KBM-7 (cell line): Measurements from ENCODE around the gene FAM227B.

Experiments
- DNase-seq: peaks from one replicate; pipeline ENCODE4 v3.0.0-alpha.2; 2015
- in situ Hi-C: fragments of 300-500 bp; cut with MboI; formaldehyde crosslinking; loops from 2 replicates; pipeline ENCODE4 v1.14.3; 2020; ENCODE audit warnings: low sequenced_read_pairs, low pct_unique_long_range_greater_than_20kb, mixed read lengths

The FAM227B gene

GRCh38 chr15:49462232-49462844 lies 158.3 kb downstream of the FAM227B start:
- in situ Hi-C loops: no loop called here
- DNase-seq: peak; percentile 44

GRCh38 chr15:49460411-49460941 lies 160.1 kb downstream of the FAM227B start:
- in situ Hi-C loops: no loop called here
- no peak for DNase-seq

- in situ Hi-C loops: no loop called here
- no peak for DNase-seq
Measured at GRCh38 chr15:49458145-49458544, 162.5 kb downstream of the FAM227B start.

- in situ Hi-C loops: no loop called here
Measured at GRCh38 chr15:49456166-49456565, 164.5 kb downstream of the FAM227B start.

DNA sequence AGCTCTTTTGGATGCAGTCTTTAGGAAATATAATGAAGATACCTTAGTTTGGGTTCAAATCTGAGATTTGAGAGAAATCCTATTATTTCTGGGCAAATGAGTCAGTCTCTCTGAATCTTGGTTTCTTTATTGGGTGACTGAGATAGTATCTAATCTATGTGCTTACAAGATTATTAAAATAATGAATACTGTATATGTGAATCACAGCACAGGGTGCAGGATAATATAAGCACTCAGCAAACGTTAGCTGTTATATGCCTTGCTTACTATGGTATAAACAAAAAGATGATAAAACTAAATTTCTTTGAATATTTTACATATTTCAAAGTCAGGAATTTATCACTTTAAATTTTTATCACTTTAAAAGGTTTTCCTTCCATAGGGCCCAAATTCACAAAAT lies 168.0 kb downstream of the FAM227B start:
- in situ Hi-C loops: no loop called here
- no peak for DNase-seq

More at GRCh38 chr15:49456166-49456565, 164.5 kb downstream of the FAM227B start:
- no peak for DNase-seq

DNA sequence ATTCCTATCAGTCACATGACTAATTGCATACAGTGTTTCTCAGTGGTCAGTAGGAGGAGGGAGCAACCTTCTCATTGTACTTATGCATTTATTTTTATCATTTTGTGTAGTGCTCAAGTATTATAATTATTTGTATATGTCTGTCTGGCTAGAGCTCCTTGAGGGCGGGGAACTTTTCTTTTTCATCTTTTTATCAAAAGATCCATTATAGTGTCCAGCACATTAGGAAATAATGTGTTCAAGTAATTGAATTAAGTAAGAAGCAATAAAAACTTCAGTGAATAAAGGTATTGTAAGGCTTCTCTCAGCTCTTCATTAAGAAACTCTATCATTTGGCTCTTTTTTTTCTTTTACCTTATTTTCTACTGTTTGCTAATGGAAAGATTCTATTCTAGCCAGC lies 178.8 kb downstream of the FAM227B start:
- in situ Hi-C loops: no loop called here
- no peak for DNase-seq

DNA sequence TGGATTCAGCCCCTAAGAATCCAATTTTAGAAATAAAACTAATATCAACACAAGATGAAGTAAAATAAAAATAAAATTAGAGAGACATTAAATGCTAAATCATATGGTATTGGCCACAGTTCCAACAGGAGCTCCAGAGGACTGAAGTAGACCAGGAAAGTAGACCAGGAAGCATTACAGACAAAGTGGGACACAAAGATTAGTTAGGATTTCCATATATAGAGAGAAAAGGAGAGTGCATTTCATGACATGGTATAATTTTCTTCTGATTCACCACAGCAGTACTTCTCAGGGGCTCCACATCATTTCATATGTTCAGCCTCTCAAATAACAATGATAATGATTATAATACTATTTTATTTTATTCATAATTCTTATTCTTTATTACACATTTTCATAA lies 179.3 kb downstream of the FAM227B start:
- in situ Hi-C loops: no loop called here
- DNase-seq: no peak

DNA sequence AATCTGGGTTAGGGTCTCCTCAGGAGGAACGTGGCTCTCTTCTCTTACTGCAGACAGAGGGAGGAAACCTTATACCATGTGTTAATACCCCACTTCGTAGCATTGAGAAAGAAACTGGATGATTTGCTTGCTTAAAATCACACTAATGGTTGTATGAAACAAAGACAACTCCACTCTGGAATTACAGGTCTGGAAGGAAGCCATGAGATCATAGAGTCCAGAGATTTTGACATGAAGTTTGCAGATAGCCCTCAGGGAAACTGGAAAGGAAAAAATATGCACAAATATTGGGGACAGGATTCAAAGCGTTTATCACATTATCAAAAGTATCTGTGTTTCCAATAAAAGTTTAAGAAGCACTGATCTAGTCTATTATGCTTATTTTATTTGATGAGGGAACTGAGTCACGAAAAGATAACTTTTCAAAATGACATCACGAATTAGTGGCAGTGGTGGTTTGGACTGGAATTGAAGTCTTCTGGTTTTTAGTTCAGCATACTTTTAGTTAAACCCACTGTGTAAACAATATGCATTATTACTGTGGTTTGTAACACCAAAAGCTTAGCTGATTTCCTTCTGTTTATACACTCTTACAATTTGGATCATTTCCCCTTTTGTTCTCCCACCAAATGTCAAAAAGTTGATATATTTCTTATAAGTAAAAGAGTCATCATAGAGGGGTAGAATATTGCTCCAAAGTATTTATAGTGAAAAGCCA lies 180.8 kb downstream of the FAM227B start:
- in situ Hi-C loops: no loop called here
- peak; percentile 27 for DNase-seq

DNA sequence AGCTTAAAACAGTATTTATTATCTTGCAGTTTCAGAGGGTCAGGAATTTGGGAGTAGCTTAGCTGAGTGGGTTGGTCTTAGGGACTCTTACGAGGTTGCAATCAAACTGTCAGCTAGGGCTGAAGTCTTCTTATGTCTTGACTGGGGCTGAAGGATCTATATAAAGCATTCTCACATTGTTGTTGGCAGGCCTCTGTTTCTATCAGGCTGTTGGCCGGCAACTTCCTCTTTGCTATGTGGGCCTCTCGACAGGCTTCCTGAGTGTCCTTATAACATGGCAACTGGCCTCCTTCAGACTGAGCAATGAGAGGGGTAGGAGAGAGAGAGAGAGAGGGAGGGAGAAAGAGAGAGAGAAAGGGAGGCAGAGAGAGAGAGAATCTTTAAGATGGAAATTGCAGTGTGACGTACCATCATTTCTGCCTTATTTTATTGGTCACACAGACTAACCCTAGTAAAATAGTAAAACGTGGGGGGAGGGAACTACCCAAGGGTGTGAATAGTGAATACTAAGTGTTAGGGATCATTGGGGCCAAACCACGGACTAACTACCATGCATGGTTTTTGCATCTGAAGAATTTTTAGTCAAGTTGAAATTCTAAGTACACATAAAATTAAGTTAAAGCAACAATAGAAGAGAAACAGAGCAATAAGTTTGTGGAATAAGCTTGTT lies 181.5 kb downstream of the FAM227B start:
- DNase-seq: peak; percentile 96
- in situ Hi-C loops: no loop called here

- in situ Hi-C loops: no loop called here
Measured at GRCh38 chr15:49436751-49437150, 183.9 kb downstream of the FAM227B start.

DNA sequence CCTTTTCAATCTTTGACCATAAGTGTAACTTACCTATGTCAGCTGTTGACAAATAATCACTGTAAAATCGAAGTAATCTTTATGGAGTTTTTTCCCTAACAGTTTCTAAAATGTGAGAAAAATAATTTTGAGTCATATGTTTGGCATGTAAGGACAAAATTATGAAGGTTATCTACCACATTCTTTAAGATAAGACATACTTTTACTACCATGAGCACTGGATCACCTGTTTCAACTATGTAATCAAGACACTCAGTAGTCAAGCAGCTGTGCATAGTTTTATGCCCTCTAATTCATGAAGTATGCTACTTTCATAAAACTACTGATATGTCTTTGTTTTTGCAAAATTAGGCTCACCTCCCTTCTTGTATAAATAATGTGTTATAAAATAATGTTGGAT lies 185.4 kb downstream of the FAM227B start:
- DNase-seq: no peak
- in situ Hi-C loops: no loop called here

More at GRCh38 chr15:49436751-49437150, 183.9 kb downstream of the FAM227B start:
- no peak for DNase-seq

DNA sequence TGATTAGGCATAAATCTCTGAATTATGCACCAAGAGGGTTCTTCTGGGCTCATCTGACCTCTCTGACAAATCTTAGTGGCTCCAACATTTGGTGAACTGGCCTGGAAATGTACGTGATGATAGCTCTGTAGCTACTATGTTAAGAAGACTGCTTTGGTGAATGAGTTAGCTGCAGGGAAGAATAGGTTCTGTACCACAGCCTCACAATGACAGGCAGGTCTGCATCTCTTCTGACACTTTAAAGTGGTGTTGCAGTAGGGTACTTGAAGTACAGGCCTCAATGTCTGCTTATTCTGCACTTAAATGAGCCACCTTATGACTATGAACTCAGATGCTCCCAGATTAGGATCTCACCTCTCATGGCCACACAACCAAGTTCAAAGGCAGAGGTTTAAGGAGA lies 190.6 kb downstream of the FAM227B start:
- in situ Hi-C loops: no loop called here
- no peak for DNase-seq

DNA sequence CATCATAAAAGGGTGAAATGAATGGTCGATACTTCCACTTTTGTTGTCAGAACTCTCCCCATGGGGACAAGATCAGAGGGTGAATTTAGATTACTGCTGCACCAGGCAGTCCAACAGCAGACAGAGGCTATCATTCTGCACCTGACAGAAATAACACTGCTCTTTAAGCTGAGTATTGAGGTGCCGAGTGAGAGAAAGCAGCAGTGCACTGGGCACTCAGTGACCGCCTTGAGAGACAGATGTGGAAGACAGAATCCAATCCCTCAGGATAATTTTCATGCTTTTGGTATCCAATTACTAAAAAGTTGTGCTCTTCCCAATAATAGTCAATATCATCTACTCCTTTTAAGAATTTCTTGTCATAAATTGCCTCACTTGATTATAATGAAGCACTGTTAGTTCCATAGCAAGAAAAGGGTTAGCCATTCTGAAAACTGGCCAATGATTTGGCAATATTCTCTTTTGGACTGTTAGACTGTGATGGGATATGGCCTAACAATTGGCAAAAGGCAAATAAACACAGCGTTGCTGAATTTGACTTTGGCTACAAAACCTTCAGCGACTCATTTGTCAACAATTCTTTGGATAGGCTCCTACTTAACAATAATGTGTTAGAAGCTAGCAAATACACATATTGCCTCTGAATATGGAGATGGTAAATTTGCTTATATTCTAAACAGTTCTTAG lies 192.1 kb downstream of the FAM227B start:
- DNase-seq: no peak
- in situ Hi-C loops: no loop called here

GRCh38 chr15:49427372-49427771 lies 193.2 kb downstream of the FAM227B start:
- no peak for DNase-seq
- in situ Hi-C loops: no loop called here

DNA sequence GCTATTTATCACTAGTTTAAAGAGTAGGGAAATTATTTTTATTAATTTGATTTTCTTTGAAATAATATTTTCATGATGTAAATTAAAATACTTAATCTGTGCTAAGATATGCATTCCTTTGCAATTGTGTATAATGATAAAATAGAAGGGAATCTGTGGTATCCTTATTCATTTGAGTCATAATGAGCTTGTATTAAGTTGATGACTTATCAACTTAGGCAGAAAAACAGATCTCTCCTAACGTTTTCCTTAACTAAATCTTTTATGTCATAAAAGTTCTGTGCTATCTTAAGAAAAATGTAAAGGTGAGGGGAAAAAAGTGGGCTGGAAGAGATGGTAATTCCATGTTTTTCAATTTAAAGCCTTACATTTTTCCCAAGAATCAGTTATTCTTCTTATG lies 195.7 kb downstream of the FAM227B start:
- in situ Hi-C loops: no loop called here
- no peak for DNase-seq

GRCh38 chr15:49423901-49424550 lies 196.6 kb downstream of the FAM227B start:
- DNase-seq: no peak
- in situ Hi-C loops: no loop called here

- DNase-seq: no peak
- in situ Hi-C loops: no loop called here
Measured at GRCh38 chr15:49423021-49423420, 197.6 kb downstream of the FAM227B start, which contains the start of gene FGF7. FGF7 (plus strand) TSS chr15:49423242; CDS start chr15:49424298, 1,056 bp downstream.

DNA sequence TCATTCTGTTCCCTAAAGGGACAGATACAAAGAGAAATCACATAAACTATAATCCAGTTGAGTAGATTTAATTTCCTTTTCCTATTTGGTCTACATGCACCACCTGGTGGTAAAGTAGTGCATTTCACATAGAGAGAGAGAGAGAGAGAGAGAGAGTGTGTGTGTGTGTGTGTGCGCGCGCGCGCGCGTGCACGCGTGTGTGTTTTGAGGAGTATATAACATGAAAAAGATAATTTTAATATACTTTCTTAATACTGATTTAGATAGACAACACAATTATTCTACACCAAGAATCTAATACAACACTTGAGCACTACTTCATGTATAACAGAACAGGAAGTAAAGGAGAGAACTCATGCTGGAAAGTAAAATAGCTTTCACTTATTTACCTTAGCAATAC lies 198.6 kb downstream of the FAM227B start:
- in situ Hi-C loops: no loop called here
- DNase-seq: peak; percentile 72

GRCh38 chr15:49418811-49419210 lies 201.8 kb downstream of the FAM227B start:
- in situ Hi-C loops: no loop called here
- DNase-seq: no peak
